ENCODE data around the gene EDEM3.

GRCh38 chr1:184791550-184791900 is 36.9 kb upstream of the EDEM3 start:
- TF ChIP-seq, protein P1, sequence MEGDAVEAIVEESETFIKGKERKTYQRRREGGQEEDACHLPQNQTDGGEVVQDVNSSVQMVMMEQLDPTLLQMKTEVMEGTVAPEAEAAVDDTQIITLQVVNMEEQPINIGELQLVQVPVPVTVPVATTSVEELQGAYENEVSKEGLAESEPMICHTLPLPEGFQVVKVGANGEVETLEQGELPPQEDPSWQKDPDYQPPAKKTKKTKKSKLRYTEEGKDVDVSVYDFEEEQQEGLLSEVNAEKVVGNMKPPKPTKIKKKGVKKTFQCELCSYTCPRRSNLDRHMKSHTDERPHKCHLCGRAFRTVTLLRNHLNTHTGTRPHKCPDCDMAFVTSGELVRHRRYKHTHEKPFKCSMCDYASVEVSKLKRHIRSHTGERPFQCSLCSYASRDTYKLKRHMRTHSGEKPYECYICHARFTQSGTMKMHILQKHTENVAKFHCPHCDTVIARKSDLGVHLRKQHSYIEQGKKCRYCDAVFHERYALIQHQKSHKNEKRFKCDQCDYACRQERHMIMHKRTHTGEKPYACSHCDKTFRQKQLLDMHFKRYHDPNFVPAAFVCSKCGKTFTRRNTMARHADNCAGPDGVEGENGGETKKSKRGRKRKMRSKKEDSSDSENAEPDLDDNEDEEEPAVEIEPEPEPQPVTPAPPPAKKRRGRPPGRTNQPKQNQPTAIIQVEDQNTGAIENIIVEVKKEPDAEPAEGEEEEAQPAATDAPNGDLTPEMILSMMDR (optimal IDR thresholded peaks at IDR 0.05 in 1 of 3, IDR thresholded peaks at IDR 0.05 in 1 of 3, conservative IDR thresholded peaks at IDR 0.05 in 1 of 3; ENCODE audit: extremely low read depth in 1 of 3, insufficient read depth in 2 of 3, low read length in 3 of 3) = no peak
- TF ChIP-seq EZH2 (IDR thresholded peaks at IDR 0.05; ENCODE audit: low read length) = no peak

Data from keratinocyte (primary cell).